T-helper 1 cell treated with Interleukin-12 subunit alpha and Interleukin-12 subunit beta and Interleukin-4 antibody, amounts not matched to agents 30 ng/mL and 1 ng/mL, for 36 hours (primary cell): ENCODE data around the gene DDX39B. TPM values are rescaled to one million over a fixed set of nuclear protein-coding genes. Genes with fewer than 3 reads are reported as not detected.
"Not testable (repeated sequence)": the region's sequence is repeated elsewhere in the genome, so short reads cannot be mapped to it uniquely, and the experiment has no call there.

Experiments
- intact Hi-C: fragments of 100-400 bp; cut with micrococcal nuclease; formaldehyde crosslinking; loops from one replicate; pipeline ENCODE4 v1.15.1; 2024
- total RNA-seq: library from RNA; stranded (reverse); gene quantifications from 2 replicates; pipeline ENCODE4 v1.2.3, GENCODE V29; 2022

The DDX39B gene
- total RNA-seq, 1 donor from 2014 or later = 431 TPM

- intact Hi-C loops = loop anchor here (2.0 to 10.0 kb wide), 7 partner anchors 157 to 1479 kb away; partner anchors contain the start of genes BAG6, CLIC1, GNL1 and PRR3
Observed at GRCh38 chr6:31495580-31495979, 46.2 kb downstream of the DDX39B start.

GRCh38 chr6:31493875-31494694 lies 47.7 kb downstream of the DDX39B start:
- intact Hi-C loops = loop anchor here (1.0 to 10.0 kb wide), 12 partner anchors 31 to 1481 kb away; partner anchors contain the start of genes EHMT2, HLA-C, LTB and PRRC2A

GRCh38 chr6:31493550-31493874 lies 48.3 kb downstream of the DDX39B start:
- intact Hi-C loops = loop anchor here (1.0 to 10.0 kb wide), 6 partner anchors 31 to 1481 kb away; partner anchors contain the start of genes EHMT2, LTB and VARS1

- intact Hi-C loops = loop anchor here (5.0 to 10.0 kb wide), 4 partner anchors 92 to 1485 kb away; partner anchors contain the start of genes EHMT2, LTB and VARS1
Observed at GRCh38 chr6:31490115-31490873, 51.5 kb downstream of the DDX39B start.

- intact Hi-C loops = no loop called here
Observed at GRCh38 chr6:31489086-31489485, 52.7 kb downstream of the DDX39B start.

- intact Hi-C loops = not testable (repeated sequence)
Observed at GRCh38 chr6:31487674-31488073, 54.1 kb downstream of the DDX39B start.

GRCh38 chr6:31486065-31486837 lies 55.6 kb downstream of the DDX39B start:
- intact Hi-C loops = not testable (repeated sequence)

- intact Hi-C loops = no loop called here
Observed at GRCh38 chr6:31485055-31485454, 56.7 kb downstream of the DDX39B start.

GRCh38 chr6:31483392-31483791 lies 58.4 kb downstream of the DDX39B start:
- intact Hi-C loops = no loop called here

GRCh38 chr6:31480574-31480973 lies 61.2 kb downstream of the DDX39B start:
- intact Hi-C loops = no loop called here

Other genes with a start within 250 kb of the DDX39B start
- gene HLA-B, start 184.8 kb downstream of the DDX39B start, total RNA-seq = 6,139 and 6,208 TPM in 2 replicates
- gene MICA, start 138.4 kb downstream of the DDX39B start, total RNA-seq = 12.4 and 12.8 TPM in 2 replicates
- 55.3 and 58.5 TPM in 2 replicates for gene MICB, start 43.9 kb downstream of the DDX39B start, total RNA-seq
- gene MCCD1, start 13.0 kb downstream of the DDX39B start, total RNA-seq = not detected in 2 replicates
- gene ATP6V1G2, start 4.6 kb upstream of the DDX39B start, total RNA-seq = 1.2 and 1.4 TPM in 2 replicates
- gene NFKBIL1, start 5.6 kb upstream of the DDX39B start, total RNA-seq = 14.5 and 16.4 TPM in 2 replicates
- 204 and 212 TPM in 2 replicates for gene LTA, start 30.3 kb upstream of the DDX39B start, total RNA-seq
- gene TNF, start 33.6 kb upstream of the DDX39B start, total RNA-seq = 171 and 172 TPM in 2 replicates
- 2,430 and 2,468 TPM in 2 replicates for gene LTB, start 40.4 kb upstream of the DDX39B start, total RNA-seq
- 149 and 171 TPM in 2 replicates for gene LST1, start 44.3 kb upstream of the DDX39B start, total RNA-seq
- gene NCR3, start 51.0 kb upstream of the DDX39B start, total RNA-seq = 48.5 and 52.7 TPM in 2 replicates
- 47.7 and 54.0 TPM in 2 replicates for gene AIF1, start 73.2 kb upstream of the DDX39B start, total RNA-seq
- gene PRRC2A, start 78.7 kb upstream of the DDX39B start, total RNA-seq = 230 and 237 TPM in 2 replicates
- 262 and 284 TPM in 2 replicates for gene BAG6, start 110.7 kb upstream of the DDX39B start, total RNA-seq
- 1.9 and 2.0 TPM in 2 replicates for gene APOM, start 113.9 kb upstream of the DDX39B start, total RNA-seq
- 24.7 and 25.7 TPM in 2 replicates for gene C6orf47, start 118.8 kb upstream of the DDX39B start, total RNA-seq
- 29.3 and 30.0 TPM in 2 replicates for gene GPANK1, start 123.0 kb upstream of the DDX39B start, total RNA-seq
- 219 and 224 TPM in 2 replicates for gene CSNK2B, start 124.1 kb upstream of the DDX39B start, total RNA-seq
- 27.5 and 29.1 TPM in 2 replicates for gene LY6G5B, start 128.0 kb upstream of the DDX39B start, total RNA-seq
- gene LY6G5C, start 139.1 kb upstream of the DDX39B start, total RNA-seq = 6.3 TPM in 2 replicates
- gene ABHD16A, start 161.3 kb upstream of the DDX39B start, total RNA-seq = 53.6 and 59.7 TPM in 2 replicates
- not detected in 2 replicates for gene LY6G6F, start 164.9 kb upstream of the DDX39B start, total RNA-seq
- not detected in 2 replicates for gene LY6G6D, start 173.3 kb upstream of the DDX39B start, total RNA-seq
- 0.41 TPM in 1 of 2 replicates, not detected in the other for gene LY6G6C, start 179.7 kb upstream of the DDX39B start, total RNA-seq
- not detected in 2 replicates for gene MPIG6B, start 181.4 kb upstream of the DDX39B start, total RNA-seq
- gene DDAH2, start 187.3 kb upstream of the DDX39B start, total RNA-seq = 12.2 and 14.4 TPM in 2 replicates
- 517 and 529 TPM in 2 replicates for gene CLIC1, start 194.5 kb upstream of the DDX39B start, total RNA-seq
- 47.8 and 51.5 TPM in 2 replicates for gene MSH5, start 198.0 kb upstream of the DDX39B start, total RNA-seq
- gene SAPCD1, start 220.7 kb upstream of the DDX39B start, total RNA-seq = 12.2 and 12.8 TPM in 2 replicates
- 6.0 and 6.2 TPM in 2 replicates for gene VWA7, start 235.3 kb upstream of the DDX39B start, total RNA-seq